ENCODE data around the gene SLC34A2. TPM values are rescaled to one million over a fixed set of nuclear protein-coding genes. Genes with fewer than 3 reads are reported as not detected.

The SLC34A2 gene
- total RNA-seq, 4 donors from 2014 or later: 1.3 to 4.0 (median 2.3) TPM

- no peak overlapping the region for H3K4me3 ChIP-seq (ENCODE audit: low read depth, poor library complexity, severe bottlenecking)
- intact Hi-C loops (cut with DNase I; ENCODE audit: low total_unique reads): no loop called here
- peak in 1 of 2 donors; percentile 39 for DNase-seq (ENCODE audit: low spot score in 2 of 2)
- TF ChIP-seq CTCF (IDR thresholded peaks at IDR 0.05): no peak
- no peak for TF ChIP-seq POLR2A (IDR thresholded peaks at IDR 0.05)
- 59 to 61% methylated on average over 3 of the region's 3 CpGs for WGBS, 2 donors
Measured at GRCh38 chr4:25710637-25711036, 55.0 kb downstream of the SLC34A2 start.

GRCh38 chr4:25712611-25713010 lies 57.0 kb downstream of the SLC34A2 start:
- H3K4me3 ChIP-seq (ENCODE audit: low read depth, poor library complexity, severe bottlenecking): no peak overlapping the region
- TF ChIP-seq POLR2A (IDR thresholded peaks at IDR 0.05) (no peak), CTCF (IDR thresholded peaks at IDR 0.05) (no peak)
- WGBS, 2 donors: 85 to 92% methylated on average over 2 of the region's 2 CpGs
- DNase-seq (ENCODE audit: low spot score in 2 of 2): peak in 1 of 2 donors; percentile 54
- intact Hi-C loops (cut with DNase I; ENCODE audit: low total_unique reads): no loop called here

- intact Hi-C loops (cut with DNase I; ENCODE audit: low total_unique reads): no loop called here
- DNase-seq (ENCODE audit: low spot score in 2 of 2): no peak
- no peak overlapping the region for H3K4me3 ChIP-seq (ENCODE audit: low read depth, poor library complexity, severe bottlenecking)
- TF ChIP-seq CTCF (IDR thresholded peaks at IDR 0.05) (no peak), POLR2A (IDR thresholded peaks at IDR 0.05) (no peak)
- 88 to 94% methylated on average over 4 of the region's 4 CpGs for WGBS, 2 donors
Measured at GRCh38 chr4:25713812-25714211, 58.2 kb downstream of the SLC34A2 start.

GRCh38 chr4:25722964-25723363 lies 67.3 kb downstream of the SLC34A2 start:
- H3K4me3 ChIP-seq (ENCODE audit: low read depth, poor library complexity, severe bottlenecking): no peak overlapping the region
- intact Hi-C loops (cut with DNase I; ENCODE audit: low total_unique reads): no loop called here
- no peak for TF ChIP-seq POLR2A (IDR thresholded peaks at IDR 0.05)
- no peak for DNase-seq (ENCODE audit: low spot score in 2 of 2)
- WGBS, 2 donors: 40 to 43% methylated on average over 3 of the region's 3 CpGs

- no peak for TF ChIP-seq CTCF (IDR thresholded peaks at IDR 0.05)
- TF ChIP-seq POLR2A (IDR thresholded peaks at IDR 0.05): no peak
- 88 to 92% methylated on average over 1 of the region's 1 CpG for WGBS, 2 donors
- no peak overlapping the region for H3K4me3 ChIP-seq (ENCODE audit: low read depth, poor library complexity, severe bottlenecking)
- DNase-seq (ENCODE audit: low spot score in 2 of 2): no peak
- intact Hi-C loops (cut with DNase I; ENCODE audit: low total_unique reads): no loop called here
Measured at GRCh38 chr4:25723409-25723808, 67.8 kb downstream of the SLC34A2 start.

GRCh38 chr4:25725870-25726269 lies 70.2 kb downstream of the SLC34A2 start:
- no peak for DNase-seq (ENCODE audit: low spot score in 2 of 2)
- TF ChIP-seq CTCF (IDR thresholded peaks at IDR 0.05) (no peak), POLR2A (IDR thresholded peaks at IDR 0.05) (no peak)
- 71 to 81% methylated on average over 7 of the region's 7 CpGs for WGBS, 2 donors
- intact Hi-C loops (cut with DNase I; ENCODE audit: low total_unique reads): no loop called here
- H3K4me3 ChIP-seq (ENCODE audit: low read depth, poor library complexity, severe bottlenecking): no peak overlapping the region
